WERI-Rb-1 (cell line): ENCODE data around the gene CGNL1.

Experiments
- DNase-seq: peaks from one replicate; pipeline ENCODE4 v3.0.0-alpha.2; 2020
- H3K27ac ChIP-seq: fragments of 250-450 bp; sonication (Bioruptor Pico); 2 replicates; pipeline ENCODE4 v1.5.1; 2020; ENCODE audit warnings: mild to moderate bottlenecking, moderate library complexity
- H3K27me3 ChIP-seq: fragments of 250-450 bp; sonication (Bioruptor Pico); 2 replicates; pipeline ENCODE4 v1.5.1; 2021; ENCODE audit warnings: mild to moderate bottlenecking, low read depth, moderate library complexity; ENCODE audit not compliant: insufficient read depth, severe bottlenecking
- H3K36me3 ChIP-seq: fragments of 250-450 bp; sonication (Bioruptor Pico); 2 replicates; pipeline ENCODE4 v1.5.1; 2020; ENCODE audit warnings: mild to moderate bottlenecking, moderate library complexity
- H3K4me3 ChIP-seq: 2 replicates; pipeline ENCODE4 v1.5.1; 2011; ENCODE audit warnings: low read depth, mild to moderate bottlenecking, control low read depth, low read length
- H3K9me3 ChIP-seq: fragments of 250-450 bp; sonication (Bioruptor Pico); 2 replicates; pipeline ENCODE4 v1.5.1; 2021; ENCODE audit warnings: mild to moderate bottlenecking, moderate library complexity; ENCODE audit not compliant: severe bottlenecking
- TF ChIP-seq, protein P1 (sequence below): IDR thresholded peaks from 2 replicates; pipeline ENCODE4 v1.5.1; 2011; ENCODE audit warnings: low read depth, mild to moderate bottlenecking, control low read depth, inconsistent platforms, low read length

Gene CGNL1

DNA sequence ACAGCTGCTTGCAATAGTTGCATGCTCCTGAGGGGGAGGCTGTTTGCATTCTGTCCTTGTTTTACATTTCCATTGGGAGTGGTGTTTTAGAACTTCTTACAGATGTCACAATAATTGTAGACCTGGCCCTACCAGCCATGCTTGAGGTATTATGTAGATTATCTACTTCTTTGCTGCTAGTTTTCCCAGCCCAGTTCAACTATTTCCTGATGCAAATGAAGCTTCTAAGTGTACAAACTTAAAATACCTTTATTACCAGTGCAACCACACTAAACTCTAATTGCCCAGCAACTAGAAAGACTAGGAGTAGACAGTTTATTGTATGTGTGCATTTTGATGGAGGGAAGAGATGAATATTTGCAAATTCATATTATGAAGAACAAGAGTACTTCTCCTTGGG, 110.5 kb downstream of the CGNL1 start:
- H3K27me3 ChIP-seq, result no peaks in the 10 kb centered on the region
- no peak overlapping the region for H3K27ac ChIP-seq
- TF ChIP-seq, protein P1, sequence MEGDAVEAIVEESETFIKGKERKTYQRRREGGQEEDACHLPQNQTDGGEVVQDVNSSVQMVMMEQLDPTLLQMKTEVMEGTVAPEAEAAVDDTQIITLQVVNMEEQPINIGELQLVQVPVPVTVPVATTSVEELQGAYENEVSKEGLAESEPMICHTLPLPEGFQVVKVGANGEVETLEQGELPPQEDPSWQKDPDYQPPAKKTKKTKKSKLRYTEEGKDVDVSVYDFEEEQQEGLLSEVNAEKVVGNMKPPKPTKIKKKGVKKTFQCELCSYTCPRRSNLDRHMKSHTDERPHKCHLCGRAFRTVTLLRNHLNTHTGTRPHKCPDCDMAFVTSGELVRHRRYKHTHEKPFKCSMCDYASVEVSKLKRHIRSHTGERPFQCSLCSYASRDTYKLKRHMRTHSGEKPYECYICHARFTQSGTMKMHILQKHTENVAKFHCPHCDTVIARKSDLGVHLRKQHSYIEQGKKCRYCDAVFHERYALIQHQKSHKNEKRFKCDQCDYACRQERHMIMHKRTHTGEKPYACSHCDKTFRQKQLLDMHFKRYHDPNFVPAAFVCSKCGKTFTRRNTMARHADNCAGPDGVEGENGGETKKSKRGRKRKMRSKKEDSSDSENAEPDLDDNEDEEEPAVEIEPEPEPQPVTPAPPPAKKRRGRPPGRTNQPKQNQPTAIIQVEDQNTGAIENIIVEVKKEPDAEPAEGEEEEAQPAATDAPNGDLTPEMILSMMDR, result no peak
- H3K9me3 ChIP-seq, result no peaks in the 10 kb centered on the region
- H3K36me3 ChIP-seq, result no peaks in the 10 kb centered on the region
- DNase-seq, result no peak
- H3K4me3 ChIP-seq, result no peak overlapping the region

GRCh38 chr15:57489122-57489521, 112.8 kb downstream of the CGNL1 start:
- Histone ChIP-seq H3K9me3 (no peaks in the 10 kb centered on the region), H3K27me3 (no peaks in the 10 kb centered on the region), H3K36me3 (no peaks in the 10 kb centered on the region), H3K27ac (no peak overlapping the region), H3K4me3 (no peak overlapping the region)
- DNase-seq, result no peak
- TF ChIP-seq, protein P1, result no peak

GRCh38 chr15:57493351-57493750, 117.0 kb downstream of the CGNL1 start:
- no peaks in the 10 kb centered on the region for H3K9me3 ChIP-seq
- H3K36me3 ChIP-seq, result no peaks in the 10 kb centered on the region
- H3K27ac ChIP-seq, result no peak overlapping the region
- no peak overlapping the region for H3K4me3 ChIP-seq
- TF ChIP-seq, protein P1, result no peak
- DNase-seq, result no peak
- H3K27me3 ChIP-seq, result no peaks in the 10 kb centered on the region

GRCh38 chr15:57494581-57494980, 118.3 kb downstream of the CGNL1 start:
- Histone ChIP-seq H3K36me3 (no peaks in the 10 kb centered on the region), H3K9me3 (no peaks in the 10 kb centered on the region), H3K27ac (no peak overlapping the region), H3K4me3 (no peak overlapping the region), H3K27me3 (no peaks in the 10 kb centered on the region)
- no peak for DNase-seq
- TF ChIP-seq, protein P1, result no peak

DNA sequence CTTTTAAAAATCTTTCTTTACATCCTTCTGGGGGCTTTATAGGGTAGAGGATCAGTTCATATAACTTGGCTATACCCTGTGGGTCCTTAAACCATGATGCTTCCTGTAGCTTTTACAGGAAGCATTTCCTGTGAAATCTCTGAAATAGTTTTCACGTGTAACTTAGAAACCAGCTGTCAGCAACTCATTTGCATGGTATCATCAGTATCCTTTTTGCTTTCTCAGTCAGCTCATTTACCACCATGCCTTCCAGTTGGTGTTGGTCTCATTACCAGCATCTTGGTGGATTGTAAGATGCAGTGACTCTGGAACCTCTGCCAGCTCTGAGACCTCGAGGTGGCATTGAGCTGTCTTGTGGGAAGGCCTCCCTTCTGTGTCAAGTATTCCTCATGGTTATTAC, 118.7 kb downstream of the CGNL1 start:
- Histone ChIP-seq H3K4me3 (no peak overlapping the region), H3K36me3 (no peaks in the 10 kb centered on the region), H3K27ac (no peak overlapping the region), H3K27me3 (no peaks in the 10 kb centered on the region), H3K9me3 (no peaks in the 10 kb centered on the region)
- DNase-seq, result no peak
- TF ChIP-seq, protein P1, result no peak

- Histone ChIP-seq H3K27me3 (no peaks in the 10 kb centered on the region), H3K27ac (no peak overlapping the region), H3K9me3 (no peaks in the 10 kb centered on the region), H3K4me3 (no peak overlapping the region), H3K36me3 (no peaks in the 10 kb centered on the region)
- DNase-seq, result no peak
- TF ChIP-seq, protein P1, result no peak
Measured at GRCh38 chr15:57495554-57496165, 119.4 kb downstream of the CGNL1 start.
